ENCODE measurements around the gene P2RX6.
"Not testable (repeated sequence)": the region's sequence is repeated elsewhere in the genome, so short reads cannot be mapped to it uniquely, and the experiment has no call there.

P2RX6 gene

GRCh38 chr22:21001601-21002325, 13.2 kb upstream of the P2RX6 start, which contains the start of gene THAP7:
THAP7 (minus strand) TSS chr22:21002118; CDS start chr22:21001911, 207 bp downstream.
- Histone ChIP-seq H3K9me3 (no peaks in the 10 kb centered on the region), H3K4me3 (peak within 1 kb of the TSS; percentile 71 to 74), H3K4me1 (peaks cover 10 to 37% (median 32%) of the 10 kb centered on the region in 4 donors), H3K36me3 (peaks cover 0 to 34% (median 31%) of the 10 kb centered on the region in 3 donors), H3K27me3 (no peaks in the 10 kb centered on the region), H3K27ac (peak within 1 kb of the TSS; percentile 97)
- TF ChIP-seq CTCF (IDR thresholded peaks at IDR 0.05), result no peak
- intact Hi-C loops (cut with DNase I; ENCODE audit: low total_unique reads), result no loop called here
- DNase-seq, result peak; percentile 98

GRCh38 chr22:21003782-21004181, 11.2 kb upstream of the P2RX6 start:
- intact Hi-C loops (cut with DNase I; ENCODE audit: low total_unique reads), result no loop called here
- Histone ChIP-seq H3K9me3 (no peaks in the 10 kb centered on the region), H3K4me1 (peaks cover 10 to 37% (median 32%) of the 10 kb centered on the region in 4 donors), H3K4me3 (no peak overlapping the region), H3K27ac (peak overlapping the region; percentile 97), H3K27me3 (no peaks in the 10 kb centered on the region), H3K36me3 (peaks cover 0 to 14% (median 14%) of the 10 kb centered on the region in 3 donors)
- no peak for TF ChIP-seq CTCF (IDR thresholded peaks at IDR 0.05)
- DNase-seq, result no peak

GRCh38 chr22:21009208-21009607, 5.8 kb upstream of the P2RX6 start:
- H3K36me3 ChIP-seq; DNase-seq; H3K27me3 ChIP-seq; intact Hi-C loops (cut with DNase I; ENCODE audit: low total_unique reads); H3K27ac ChIP-seq; H3K4me3 ChIP-seq; H3K9me3 ChIP-seq; H3K4me1 ChIP-seq: not testable (repeated sequence)

GRCh38 chr22:21009638-21010425, 5.1 kb upstream of the P2RX6 start:
- no peaks in the 10 kb centered on the region for H3K27me3 ChIP-seq
- intact Hi-C loops (cut with DNase I; ENCODE audit: low total_unique reads), result no loop called here
- peaks cover 3 to 14% (median 10%) of the 10 kb centered on the region in 4 donors for H3K4me1 ChIP-seq
- H3K9me3 ChIP-seq, result no peaks in the 10 kb centered on the region
- no peaks in the 10 kb centered on the region for H3K36me3 ChIP-seq
- TF ChIP-seq CTCF (IDR thresholded peaks at IDR 0.05), result no peak
- DNase-seq, result no peak
- H3K4me3 ChIP-seq, result no peak overlapping the region
- no peak overlapping the region for H3K27ac ChIP-seq

GRCh38 chr22:21010426-21011113, 4.4 kb upstream of the P2RX6 start:
- Histone ChIP-seq H3K27ac (no peak overlapping the region), H3K27me3 (no peaks in the 10 kb centered on the region), H3K9me3 (no peaks in the 10 kb centered on the region), H3K4me3 (no peak overlapping the region), H3K36me3 (no peaks in the 10 kb centered on the region), H3K4me1 (peaks cover 11 to 22% (median 17%) of the 10 kb centered on the region in 4 donors)
- intact Hi-C loops (cut with DNase I; ENCODE audit: low total_unique reads), result no loop called here
- no peak for TF ChIP-seq CTCF (IDR thresholded peaks at IDR 0.05)
- DNase-seq, result no peak
